Lower leg skin (tissue), 4 donors: ENCODE results near the gene PLEKHH2. TPM values are rescaled to one million over a fixed set of nuclear protein-coding genes. Genes with fewer than 3 reads are reported as not detected.

ENCODE experiments used
- DNase-seq, 2 donors: peaks; one replicate each; pipeline ENCODE4 v3.0.0-alpha.2; 2019; ENCODE audit warnings: low spot score in 2 of 2
- H3K4me3 ChIP-seq: fragments of 200-600 bp; sonication (generic); 2 replicates; pipeline ENCODE4 v1.5.1; 2017; ENCODE audit warnings: mild to moderate bottlenecking, low read depth; ENCODE audit not compliant: poor library complexity, severe bottlenecking
- POLR2A ChIP-seq, 2 donors: fragments of 450-650 bp; IDR thresholded peaks; one replicate each; pipeline ENCODE4 v1.6.1; 2016 to 2017; ENCODE audit warnings: antibody characterized with exemption in 2 of 2, mild to moderate bottlenecking in 1 of 2, moderate library complexity in 1 of 2
- WGBS, 2 donors: methylation state at CpG; one replicate each; pipeline ENCODE4 v1.1.5; 2018; 5-methylcytosine and 5-hydroxymethylcytosine counted together
- intact Hi-C: fragments of 100-400 bp; cut with DNase I; formaldehyde crosslinking; loops from one replicate; pipeline ENCODE4 v1.15.0; 2023; ENCODE audit warnings: low total_unique reads
- total RNA-seq, 4 donors: library from RNA; depleted of rRNA; stranded (reverse); fragments of >200 nt; gene quantifications; one replicate each; pipeline ENCODE4 v1.1.0, GENCODE V29; 2016
- TF ChIP-seq, protein P1 (sequence below), 3 donors: fragments of 450-650 bp; IDR thresholded peaks; one replicate each; pipeline ENCODE4 v1.5.1; 2016; ENCODE audit warnings: antibody characterized with exemption in 3 of 3, mild to moderate bottlenecking in 3 of 3, moderate library complexity in 2 of 3

The PLEKHH2 gene
- total RNA-seq, 4 donors from 2014 or later = 10.4 to 17.6 (median 15.4) TPM

DNA sequence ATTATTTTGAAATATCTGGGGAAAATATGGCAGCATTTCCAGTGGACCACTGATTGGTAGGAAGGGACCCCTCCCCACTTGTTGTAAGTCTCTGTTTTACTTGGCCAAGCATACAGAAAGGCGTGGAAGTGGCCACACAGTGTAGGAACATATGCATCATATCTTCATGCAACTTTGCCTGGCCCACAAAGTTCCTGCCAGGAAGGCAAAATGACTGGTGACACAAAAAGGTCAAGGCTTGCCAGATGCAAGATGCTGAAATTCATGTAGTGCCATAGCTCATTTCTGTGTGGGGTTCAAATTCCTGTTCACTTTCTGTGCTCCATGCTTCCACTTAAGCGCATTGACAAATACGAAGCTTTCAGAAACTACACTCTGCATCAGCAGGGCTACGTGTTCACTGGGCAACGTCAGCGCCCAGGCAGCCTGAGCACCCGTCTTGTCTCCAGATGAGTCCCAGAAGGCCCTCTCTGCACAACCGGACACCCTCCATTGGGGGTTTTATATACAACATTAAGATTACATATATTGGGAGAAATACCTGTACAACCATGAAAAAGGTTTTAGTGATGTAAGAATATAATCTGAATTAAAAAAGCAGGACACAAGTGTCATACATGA is 140.4 kb downstream of the PLEKHH2 start:
- H3K4me3 ChIP-seq = no peak overlapping the region
- no peak for TF ChIP-seq POLR2A (IDR thresholded peaks at IDR 0.05)
- TF ChIP-seq, protein P1, sequence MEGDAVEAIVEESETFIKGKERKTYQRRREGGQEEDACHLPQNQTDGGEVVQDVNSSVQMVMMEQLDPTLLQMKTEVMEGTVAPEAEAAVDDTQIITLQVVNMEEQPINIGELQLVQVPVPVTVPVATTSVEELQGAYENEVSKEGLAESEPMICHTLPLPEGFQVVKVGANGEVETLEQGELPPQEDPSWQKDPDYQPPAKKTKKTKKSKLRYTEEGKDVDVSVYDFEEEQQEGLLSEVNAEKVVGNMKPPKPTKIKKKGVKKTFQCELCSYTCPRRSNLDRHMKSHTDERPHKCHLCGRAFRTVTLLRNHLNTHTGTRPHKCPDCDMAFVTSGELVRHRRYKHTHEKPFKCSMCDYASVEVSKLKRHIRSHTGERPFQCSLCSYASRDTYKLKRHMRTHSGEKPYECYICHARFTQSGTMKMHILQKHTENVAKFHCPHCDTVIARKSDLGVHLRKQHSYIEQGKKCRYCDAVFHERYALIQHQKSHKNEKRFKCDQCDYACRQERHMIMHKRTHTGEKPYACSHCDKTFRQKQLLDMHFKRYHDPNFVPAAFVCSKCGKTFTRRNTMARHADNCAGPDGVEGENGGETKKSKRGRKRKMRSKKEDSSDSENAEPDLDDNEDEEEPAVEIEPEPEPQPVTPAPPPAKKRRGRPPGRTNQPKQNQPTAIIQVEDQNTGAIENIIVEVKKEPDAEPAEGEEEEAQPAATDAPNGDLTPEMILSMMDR (IDR thresholded peaks at IDR 0.05) = no peak
- no peak for DNase-seq
- intact Hi-C loops = no loop called here
- 96 to 97% methylated on average over 8 of the region's 8 CpGs for whole genome bisulfite sequencing, 2 donors

DNA sequence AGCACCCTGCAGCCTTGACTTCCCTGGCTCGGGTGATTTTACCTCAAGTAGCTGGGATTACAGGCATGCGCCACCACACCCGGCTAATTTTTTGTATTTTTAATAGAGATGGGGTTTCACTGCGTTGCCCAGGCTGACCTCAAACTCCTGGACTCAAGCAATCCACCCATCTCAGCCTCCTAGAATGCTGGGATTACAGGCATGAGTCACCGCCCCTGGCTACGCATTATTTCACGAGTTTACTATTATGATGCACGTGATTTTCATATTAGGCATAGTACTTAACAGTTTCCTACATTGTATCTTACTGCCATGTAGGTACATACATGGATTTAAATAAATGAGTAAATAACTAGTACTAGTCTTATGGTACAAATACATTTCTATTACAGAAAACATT is 141.2 kb downstream of the PLEKHH2 start:
- TF ChIP-seq, protein P1 (IDR thresholded peaks at IDR 0.05) = no peak
- no peak for TF ChIP-seq POLR2A (IDR thresholded peaks at IDR 0.05)
- no peak overlapping the region for H3K4me3 ChIP-seq
- 94% methylated on average over 8 of the region's 8 CpGs for WGBS, 2 donors
- intact Hi-C loops = no loop called here
- no peak for DNase-seq

DNA sequence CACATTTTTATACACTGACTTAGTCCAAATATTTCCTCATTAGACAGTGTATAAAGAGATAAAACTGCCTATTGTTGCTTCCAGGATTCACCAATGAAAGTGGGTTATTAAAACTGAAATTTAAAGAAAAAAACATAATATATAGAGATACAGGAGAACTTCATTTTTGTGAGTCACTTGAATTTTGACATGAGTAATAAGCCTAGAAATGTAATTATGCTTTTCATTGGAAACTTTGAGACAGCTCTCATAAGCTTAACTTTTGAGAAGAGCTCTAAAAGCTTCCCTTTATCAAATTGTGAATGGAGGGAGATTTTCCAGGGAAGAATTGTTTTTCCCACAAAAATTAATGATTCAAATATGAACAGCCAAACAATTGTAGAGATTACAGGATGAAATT is 150.8 kb downstream of the PLEKHH2 start:
- intact Hi-C loops = no loop called here
- DNase-seq = no peak
- TF ChIP-seq, protein P1 (IDR thresholded peaks at IDR 0.05) = no peak
- TF ChIP-seq POLR2A (IDR thresholded peaks at IDR 0.05) = no peak

DNA sequence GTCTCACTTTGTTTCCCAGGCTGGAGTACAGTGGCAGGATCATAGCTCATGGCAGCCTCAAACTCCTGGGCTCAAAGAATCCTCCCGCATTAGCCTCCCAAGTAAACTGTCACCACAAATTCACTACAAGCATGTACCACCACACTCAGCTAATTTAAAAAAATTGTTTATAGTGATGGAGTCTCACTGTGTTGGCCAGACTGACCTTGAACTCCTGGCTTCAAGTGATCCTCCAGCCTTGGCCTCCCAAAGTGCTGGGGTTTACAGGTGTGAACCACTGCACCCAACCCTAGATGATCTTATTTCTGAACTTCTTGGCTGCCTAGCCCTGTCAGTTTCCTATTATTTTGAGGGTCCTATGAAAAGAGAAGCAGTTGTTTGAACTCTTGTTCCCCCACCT is 151.6 kb downstream of the PLEKHH2 start:
- TF ChIP-seq, protein P1 (IDR thresholded peaks at IDR 0.05) = no peak
- no peak for TF ChIP-seq POLR2A (IDR thresholded peaks at IDR 0.05)
- no peak overlapping the region for H3K4me3 ChIP-seq
- 97 to 100% methylated on average over 1 of the region's 1 CpG for WGBS, 2 donors
- intact Hi-C loops = no loop called here
- no peak for DNase-seq

More for the DNA sequence above, 150.8 kb downstream of the PLEKHH2 start:
- H3K4me3 ChIP-seq = no peak overlapping the region

DNA sequence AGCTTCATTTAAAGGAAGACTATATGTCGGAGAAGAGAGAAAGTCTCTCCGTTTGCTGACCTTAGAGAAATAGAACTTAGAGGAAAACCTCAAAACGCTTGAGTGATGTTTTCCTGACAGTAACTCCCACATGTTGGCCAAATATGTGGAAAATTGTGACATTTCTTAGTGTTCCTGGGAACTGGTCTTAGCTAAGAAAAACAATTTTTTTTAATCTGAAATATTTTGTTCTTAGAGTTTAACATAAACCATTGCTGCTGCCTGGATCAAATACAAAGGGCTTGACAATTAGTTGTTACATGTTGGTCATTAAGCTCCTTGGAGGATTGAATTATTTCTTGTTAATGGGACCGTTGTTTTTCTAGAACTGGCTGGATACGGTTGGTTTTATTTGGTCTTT is 153.1 kb downstream of the PLEKHH2 start:
- intact Hi-C loops = no loop called here
- peak in 1 of 2 donors; percentile 41 for DNase-seq
- no peak for TF ChIP-seq POLR2A (IDR thresholded peaks at IDR 0.05)
- WGBS, 2 donors = 57 to 66% methylated on average over 5 of the region's 5 CpGs
- no peak overlapping the region for H3K4me3 ChIP-seq

DNA sequence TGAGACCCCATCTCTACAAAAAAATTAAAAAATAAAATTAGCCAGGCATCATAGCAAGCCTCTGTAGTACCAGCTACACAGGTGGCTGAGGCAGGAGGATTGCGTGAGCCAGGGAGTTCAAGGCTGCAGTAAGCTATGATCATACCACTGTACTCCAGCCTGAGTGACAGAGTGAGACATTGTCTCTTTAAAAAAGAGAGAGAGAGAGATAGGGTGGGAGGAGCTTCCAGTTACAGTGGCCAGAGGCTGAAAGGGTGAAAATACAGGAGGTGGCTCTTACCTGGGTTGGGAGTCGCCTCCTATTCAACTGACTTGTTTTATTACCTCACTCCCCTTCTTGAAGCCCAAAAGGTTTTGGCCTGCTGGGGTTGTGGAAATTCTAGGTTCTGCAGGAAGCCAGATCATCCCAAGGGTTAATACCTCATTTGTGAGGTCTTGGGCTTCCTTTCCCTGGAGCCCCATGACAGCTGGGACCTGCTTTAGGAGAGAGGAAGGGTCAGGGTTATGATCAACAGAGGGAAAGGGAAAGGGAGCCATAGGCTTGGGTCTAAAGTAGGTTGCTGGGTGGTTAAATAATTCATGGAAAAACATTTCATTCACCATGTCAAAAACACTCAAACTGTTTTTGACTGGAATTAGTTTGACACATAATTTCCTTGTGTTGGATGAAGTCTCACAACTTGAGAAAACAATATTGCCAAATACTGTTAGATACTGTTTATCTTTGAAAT is 154.1 kb downstream of the PLEKHH2 start:
- no peak overlapping the region for H3K4me3 ChIP-seq
- TF ChIP-seq POLR2A (IDR thresholded peaks at IDR 0.05) = no peak
- TF ChIP-seq, protein P1 (IDR thresholded peaks at IDR 0.05) = no peak
- WGBS, 2 donors = 84 to 96% methylated on average over 2 of the region's 2 CpGs
- intact Hi-C loops = no loop called here
- DNase-seq = no peak
